B cell (primary cell): ENCODE results near the gene TIMELESS. TPM values are rescaled to one million over a fixed set of nuclear protein-coding genes. Genes with fewer than 3 reads are reported as not detected.

Experiments
- ATAC-seq: fragments of 200-7000 bp; cut with Tn5 transposase; one replicate; pipeline ENCODE4 v1.10.0; 2021; ENCODE audit warnings: low read depth, mild to moderate bottlenecking, moderate number of reproducible peaks, moderate library complexity
- CTCF ChIA-PET: fragments of 350-600 bp; sonication (Branson Sonifier 250); formaldehyde crosslinking; loops from one replicate; lab custom pipeline; 2021; ENCODE audit warnings: antibody characterized with exemption, inconsistent platforms; lab: Charles Lee
- POLR2A ChIA-PET: fragments of 350-600 bp; sonication (Branson Sonifier 250); formaldehyde crosslinking; loops from one replicate; lab custom pipeline; 2021; ENCODE audit warnings: antibody characterized with exemption; lab: Charles Lee
- DNase-seq: peaks from one replicate; pipeline ENCODE4 v3.0.0; 2013
- H2AFZ ChIP-seq: 2 replicates; pipeline ENCODE4 v1.6.1; 2012; ENCODE audit warnings: mild to moderate bottlenecking, low read depth, low read length; ENCODE audit not compliant: insufficient read depth, poor library complexity, severe bottlenecking
- H3K27ac ChIP-seq, 2 donors: 1 replicate in 1 of 2; 2 replicates in 1 of 2; pipeline ENCODE4 v1.5.1; 2012 to 2013; ENCODE audit warnings: low read length in 2 of 2, mild to moderate bottlenecking in 2 of 2, moderate library complexity in 1 of 2
- H3K27me3 ChIP-seq, 4 experiments: fragments of 200-600 bp in 1 of 4; sonication (generic) in 1 of 4; replicated peaks in 1 of 4; 1 replicate in 2 of 4; 2 replicates in 2 of 4; pipeline versions ENCODE4 v1.6.1 to v1.7.0; 2013 to 2016; ENCODE audit warnings: low read length in 3 of 4, mild to moderate bottlenecking in 2 of 4, mixed read lengths in 1 of 4, moderate library complexity in 1 of 4; ENCODE audit not compliant: insufficient read depth in 4 of 4, control insufficient read depth in 3 of 4; ENCODE audit errors: control extremely low read depth in 1 of 4
- H3K36me3 ChIP-seq, 2 experiments: replicated peaks in 1 of 2; 1 replicate in 1 of 2; 2 replicates in 1 of 2; pipeline versions ENCODE4 v1.6.1 to v1.7.1; 2013; ENCODE audit warnings: low read length in 1 of 2; ENCODE audit not compliant: insufficient read depth in 2 of 2, control insufficient read depth in 1 of 2; ENCODE audit errors: control extremely low read depth in 1 of 2, extremely low read depth in 1 of 2
- H3K4me1 ChIP-seq, 2 donors: fragments of 200-600 bp in 1 of 2; sonication (generic) in 1 of 2; 1 replicate in 1 of 2; 2 replicates in 1 of 2; pipeline versions ENCODE4 v1.5.1 to v1.6.1; 2013 to 2017; ENCODE audit warnings: low read length in 2 of 2; ENCODE audit not compliant: control insufficient read depth in 2 of 2, insufficient read depth in 2 of 2
- H3K4me2 ChIP-seq: replicated peaks from 2 replicates; pipeline ENCODE3; 2012; ENCODE audit warnings: mild to moderate bottlenecking, low read depth, low read length; ENCODE audit not compliant: poor library complexity, severe bottlenecking
- H3K4me3 ChIP-seq, 5 experiments: fragments of 200-600 bp in 1 of 5; sonication (generic) in 1 of 5; 1 replicate in 3 of 5; 2 replicates in 2 of 5; pipeline versions ENCODE4 v1.5.1 to v1.7.0; 2011 to 2016; ENCODE audit warnings: low read length in 4 of 5, mild to moderate bottlenecking in 4 of 5, low read depth in 2 of 5, control low read depth in 1 of 5, moderate library complexity in 1 of 5; ENCODE audit not compliant: insufficient read depth in 1 of 5; ENCODE audit errors: control extremely low read depth in 1 of 5, extremely low read depth in 1 of 5
- H3K79me2 ChIP-seq: fragments of 200-600 bp; sonication (generic); one replicate; pipeline ENCODE4 v1.6.0; 2016; ENCODE audit warnings: low read length; ENCODE audit not compliant: control insufficient read depth, insufficient read depth
- H3K9ac ChIP-seq: fragments of 200-600 bp; sonication (generic); 2 replicates; pipeline ENCODE4 v1.6.1; 2017; ENCODE audit warnings: mild to moderate bottlenecking, low read length, moderate library complexity
- H3K9me3 ChIP-seq, 3 donors: one replicate each; pipeline versions ENCODE4 v1.6.1 to v1.7.1; 2013; ENCODE audit warnings: low read length in 2 of 3; ENCODE audit not compliant: control insufficient read depth in 2 of 3, insufficient read depth in 1 of 3; ENCODE audit errors: control extremely low read depth in 1 of 3
- H4K20me1 ChIP-seq: 2 replicates; pipeline ENCODE4 v1.6.0; 2012; ENCODE audit warnings: mild to moderate bottlenecking, low read length; ENCODE audit not compliant: insufficient read depth, control insufficient read depth, poor library complexity, severe bottlenecking
- H3K27ac Mint-ChIP-seq: one replicate; pipeline ENCODE4 v1.8.0; 2021; ENCODE audit warnings: mixed read lengths
- H3K27me3 Mint-ChIP-seq: one replicate; pipeline ENCODE4 v1.8.0; 2021; ENCODE audit warnings: mixed read lengths
- H3K4me1 Mint-ChIP-seq: one replicate; pipeline ENCODE4 v1.8.0; 2021; ENCODE audit warnings: mixed read lengths
- H3K4me3 Mint-ChIP-seq: one replicate; pipeline ENCODE4 v1.8.0; 2021; ENCODE audit warnings: mixed read lengths
- H3K9me3 Mint-ChIP-seq: one replicate; pipeline ENCODE4 v1.8.0; 2022; ENCODE audit warnings: mixed read lengths; ENCODE audit not compliant: insufficient read depth
- CTCF ChIP-seq: fragments of 200-600 bp; IDR thresholded peaks from one replicate; pipeline ENCODE4 v1.8.0; 2022; ENCODE audit warnings: antibody characterized with exemption, mild to moderate bottlenecking
- EZH2 ChIP-seq: IDR thresholded peaks from 2 replicates; pipeline ENCODE4 v1.6.1; 2012; ENCODE audit warnings: borderline replicate concordance, low read depth, mild to moderate bottlenecking, moderate library complexity, low read length; ENCODE audit not compliant: insufficient read depth, poor library complexity, severe bottlenecking
- WGBS: methylation state at CpG from one replicate; pipeline ENCODE4 v1.1.5; 2013; ENCODE audit warnings: missing lambda C conversion rate; ENCODE audit not compliant: insufficient coverage; 5-methylcytosine and 5-hydroxymethylcytosine counted together
- intact Hi-C: fragments of 100-400 bp; cut with micrococcal nuclease; formaldehyde crosslinking; loops from one replicate; pipeline ENCODE4 v1.10.0; 2022
- polyA plus RNA-seq: library from polyadenylated mRNA; depleted of rRNA; stranded (reverse); fragments of >200 nt; gene quantifications from 2 replicates; pipeline ENCODE4 v1.2.3, GENCODE V29; 2012
- total RNA-seq, 2 donors: library from RNA; stranded (reverse); fragments of 120-200 nt in 1 of 2; gene quantifications; 1 replicate in 1 of 2; 2 replicates in 1 of 2; pipeline versions ENCODE4 v1.2.3 to v1.2.4, GENCODE V29; 2013 to 2022

TIMELESS gene
- total and polyA plus RNA-seq, 2 donors (not counting 1 experiment from before 2014, with no cell fraction given), result 17.2 to 44.4 TPM

GRCh38 chr12:56374726-56375597 is 74.3 kb downstream of the TIMELESS start:
- ATAC-seq, result peak; percentile 31
- no peaks in the 10 kb centered on the region for H3K36me3 ChIP-seq
- intact Hi-C loops, result loop anchor here (1.0 to 5.0 kb wide), 3 partner anchors 15 to 87 kb away; partner anchors contain the start of genes IL23A and STAT2
- peak overlapping the region; percentile 75 to 80 for H3K27ac ChIP-seq
- H3K4me2 ChIP-seq, result peak overlapping the region; percentile 72
- peaks cover 49 to 64% of the 10 kb centered on the region in 2 donors for H3K4me1 ChIP-seq
- CTCF ChIA-PET, result interaction anchor here (0.7 to 1.7 kb wide), 11 partner anchors 15 to 1091 kb away, joined by 3 to 14 read pairs (median 3); partner anchors contain the start of genes IL23A, SMARCC2, SPRYD4 and STAT2
- H3K79me2 ChIP-seq, result no peaks in the 10 kb centered on the region
- H3K27me3 ChIP-seq, result no peaks in the 10 kb centered on the region
- peaks cover 47% of the 10 kb centered on the region for H3K4me1 Mint-ChIP-seq
- DNase-seq, result peak; percentile 46
- no peaks in the 10 kb centered on the region for H4K20me1 ChIP-seq
- peaks cover 0 to 12% (median 10%) of the 10 kb centered on the region in 3 donors for H3K9me3 ChIP-seq
- H3K9me3 Mint-ChIP-seq, result no peaks in the 10 kb centered on the region
- peak overlapping the region; percentile 36 for H2AFZ ChIP-seq
- peak overlapping the region; percentile 96 for H3K27ac Mint-ChIP-seq
- peak overlapping the region in 1 of 5 experiments; percentile 44 for H3K4me3 ChIP-seq
- TF ChIP-seq EZH2, result no peak
- no peak for TF ChIP-seq CTCF
- H3K27me3 Mint-ChIP-seq, result no peaks in the 10 kb centered on the region
- peak overlapping the region; percentile 39 for H3K9ac ChIP-seq
- H3K4me3 Mint-ChIP-seq, result peak overlapping the region; percentile 75
- POLR2A ChIA-PET, result interaction anchor here (0.5 to 1.9 kb wide), 9 partner anchors 14 to 728 kb away, joined by 3 to 19 read pairs (median 4); partner anchors contain the start of genes CNPY2 and STAT2
- 0% methylated on average over 1 of the region's 7 CpGs for WGBS
